Hepatocyte (in vitro differentiated cells): ENCODE measurements around the gene MBD4.

Experiments used
- CTCF ChIP-seq: fragments of 200-600 bp; sonication (generic); IDR thresholded peaks from 2 replicates; pipeline ENCODE4 v1.5.1; 2016; ENCODE audit warnings: antibody characterized with exemption, mild to moderate bottlenecking; ENCODE audit not compliant: poor library complexity
- EZH2 ChIP-seq: fragments of 200-600 bp; sonication (generic); IDR thresholded peaks from 2 replicates; pipeline ENCODE4 v1.6.1; 2016; ENCODE audit warnings: antibody characterized with exemption, mild to moderate bottlenecking, borderline replicate concordance

- TF ChIP-seq CTCF (no peak), EZH2 (no peak)
These were observed 20.4 kb upstream of the MBD4 start for GRCh38 chr3:129460155-129460554.
